Renal pelvis (tissue), 4 donors: ENCODE measurements around the gene COL6A3. TPM values are rescaled to one million over a fixed set of nuclear protein-coding genes. Genes with fewer than 3 reads are reported as not detected.

Experiments used
- DNase-seq: peaks from one replicate; pipeline ENCODE4 v3.0.0-alpha.2; 2013
- polyA plus RNA-seq, 3 donors: library from polyadenylated mRNA; unstranded; fragments of 120-200 nt; gene quantifications; one replicate each; pipeline ENCODE4 v1.2.1, GENCODE V29; 2013; ENCODE audit not compliant: insufficient read length in 3 of 3

COL6A3 gene
- polyA plus RNA-seq, 3 donors: 184 to 262 (median 257) TPM

DNA sequence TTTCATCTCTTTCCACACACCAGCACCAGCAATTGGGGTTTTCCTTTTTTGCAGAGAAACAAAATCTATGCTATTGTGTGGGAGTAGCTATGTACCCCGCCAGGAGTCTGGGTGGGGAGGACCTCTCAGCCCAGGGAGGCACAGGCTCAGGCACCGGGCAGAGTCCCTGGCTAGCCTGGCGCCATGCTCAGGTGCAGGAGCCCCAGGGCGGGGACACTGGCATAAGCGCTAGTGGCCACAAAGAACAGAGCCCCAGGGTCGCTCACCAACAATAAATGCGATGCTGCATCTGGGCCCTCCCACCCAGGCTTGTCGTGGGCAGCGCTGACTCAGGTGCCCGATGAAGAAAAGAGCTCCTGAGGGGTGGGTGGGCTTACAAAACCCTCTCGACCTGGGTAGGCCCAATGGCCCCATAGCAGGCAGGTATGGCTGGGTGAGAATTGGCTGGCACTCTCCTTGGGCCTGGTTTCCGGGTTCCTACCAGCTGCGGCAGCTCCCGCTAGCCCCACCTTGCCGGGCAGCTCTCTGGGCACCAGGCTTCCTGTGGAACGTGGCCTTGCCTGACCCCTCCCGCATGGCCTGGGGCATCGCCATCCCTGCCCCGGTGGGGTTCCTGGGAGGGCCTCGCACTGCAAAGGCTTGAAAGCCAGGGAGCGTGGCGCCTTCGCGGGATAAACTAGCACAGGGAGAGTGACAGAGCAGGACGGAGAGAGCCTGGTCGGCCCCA is 31.8 kb upstream of the COL6A3 start:
- DNase-seq: no peak

DNA sequence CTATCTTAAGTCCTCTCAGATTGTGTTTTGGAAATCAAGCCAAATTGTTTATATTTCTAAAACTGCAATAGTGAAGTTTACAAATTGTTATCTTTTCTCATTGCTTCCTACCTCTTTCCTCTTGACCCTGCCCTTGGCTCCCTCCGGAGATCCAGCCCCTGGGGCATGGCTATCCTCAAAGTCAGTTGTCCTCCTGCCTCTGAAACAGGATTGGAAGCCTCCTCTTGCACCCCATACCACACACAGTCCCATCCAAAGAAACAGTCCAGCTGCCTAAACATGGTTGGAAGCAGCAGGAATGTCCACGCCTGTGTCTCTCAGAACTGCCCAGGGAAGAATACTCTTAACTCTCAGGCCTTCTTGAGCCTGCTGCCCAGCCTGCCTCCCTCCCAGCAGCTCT is 30.1 kb upstream of the COL6A3 start:
- no peak for DNase-seq

DNA sequence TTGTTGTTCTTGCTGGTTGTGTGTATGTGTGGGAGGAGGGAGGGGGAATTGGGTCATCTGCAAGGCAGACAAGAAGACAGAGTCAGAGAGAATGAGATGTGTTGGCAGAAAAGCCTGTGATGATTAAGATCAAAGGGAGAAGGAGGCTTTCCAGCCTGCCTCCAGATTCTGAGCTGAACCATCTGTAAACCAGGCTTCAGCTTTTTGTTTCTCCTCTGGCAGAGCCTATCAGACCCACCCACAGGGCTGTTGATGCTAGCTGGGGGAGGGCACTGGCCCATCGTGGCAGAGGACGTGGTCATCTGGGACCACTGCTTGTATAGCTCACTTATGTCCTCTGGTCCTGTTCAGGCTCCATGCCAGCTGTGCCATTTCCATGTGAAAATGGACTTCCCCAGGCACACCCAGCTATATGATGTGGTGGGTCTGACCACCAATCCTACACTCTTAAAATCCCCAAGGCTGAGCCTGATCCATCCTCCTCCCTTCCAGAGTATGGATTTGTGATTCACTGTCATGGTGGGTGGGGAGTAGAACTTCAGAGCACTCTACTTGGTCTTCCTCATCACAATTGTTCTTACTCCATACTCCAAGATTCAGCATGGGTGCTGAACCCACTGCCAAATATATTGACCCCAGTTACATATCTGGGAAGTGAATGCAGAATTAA is 27.8 kb upstream of the COL6A3 start:
- no peak for DNase-seq

DNA sequence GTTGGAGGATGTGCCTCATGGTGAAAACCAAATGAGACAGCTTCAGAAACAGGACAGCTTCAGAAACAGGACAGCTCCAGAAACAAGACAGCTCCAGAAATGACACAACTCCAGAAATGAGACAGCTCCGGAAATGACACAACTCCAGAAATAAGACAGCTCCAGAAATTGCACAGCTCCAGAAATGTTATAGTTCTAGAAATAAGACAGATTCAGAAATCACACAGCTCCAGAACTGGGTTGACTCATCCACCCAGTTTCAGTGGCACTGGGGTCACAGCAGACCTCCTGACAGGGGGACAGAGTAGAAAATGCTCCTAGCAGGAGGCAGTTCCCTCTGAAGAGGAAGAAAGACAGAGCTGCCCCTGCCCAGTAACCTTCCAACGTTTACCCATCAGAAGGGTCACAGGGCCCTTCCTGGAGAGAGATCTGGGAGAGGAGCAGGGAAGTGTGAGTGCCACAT is 26.9 kb upstream of the COL6A3 start:
- no peak for DNase-seq

DNA sequence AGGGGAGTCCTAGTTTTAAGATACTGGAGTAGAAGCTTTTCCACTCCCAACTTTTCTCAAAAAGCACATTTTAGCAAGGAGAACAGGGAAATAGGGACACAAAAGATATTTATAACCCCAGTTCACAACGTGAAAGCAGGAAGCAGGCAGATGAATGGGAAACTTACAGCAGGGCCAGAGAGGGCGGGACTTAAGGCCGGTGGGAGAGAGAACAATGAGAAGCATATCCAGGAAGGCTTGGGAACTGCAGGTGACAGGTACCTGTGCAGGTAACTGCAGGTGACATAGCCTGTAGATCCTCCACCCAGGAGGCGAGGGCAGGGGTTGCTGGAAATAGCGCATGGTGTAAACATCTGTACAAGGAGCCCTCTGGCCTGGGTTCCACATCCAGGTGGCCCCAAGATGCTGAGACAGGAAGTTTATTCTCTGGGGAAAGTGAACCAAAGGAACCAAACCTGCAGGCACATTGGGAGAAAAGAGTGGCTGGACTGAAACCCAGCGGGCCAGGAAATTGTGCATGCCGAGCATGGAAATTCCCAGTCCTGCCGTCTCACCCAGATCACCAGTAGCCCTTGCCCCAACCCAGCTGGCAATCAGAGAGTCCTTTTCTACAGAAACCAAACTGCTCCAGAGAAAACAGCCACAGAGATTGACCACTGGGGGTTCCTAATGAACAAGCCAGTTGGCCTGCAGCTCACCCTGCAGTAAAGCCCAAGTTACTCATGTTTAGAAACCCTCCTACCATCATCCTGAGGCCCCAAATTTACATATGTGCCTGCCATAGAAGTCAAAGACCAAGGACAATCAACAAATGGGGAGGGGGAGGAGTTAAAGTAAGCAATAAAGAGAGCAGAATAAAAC is 24.3 kb upstream of the COL6A3 start:
- DNase-seq: no peak

DNA sequence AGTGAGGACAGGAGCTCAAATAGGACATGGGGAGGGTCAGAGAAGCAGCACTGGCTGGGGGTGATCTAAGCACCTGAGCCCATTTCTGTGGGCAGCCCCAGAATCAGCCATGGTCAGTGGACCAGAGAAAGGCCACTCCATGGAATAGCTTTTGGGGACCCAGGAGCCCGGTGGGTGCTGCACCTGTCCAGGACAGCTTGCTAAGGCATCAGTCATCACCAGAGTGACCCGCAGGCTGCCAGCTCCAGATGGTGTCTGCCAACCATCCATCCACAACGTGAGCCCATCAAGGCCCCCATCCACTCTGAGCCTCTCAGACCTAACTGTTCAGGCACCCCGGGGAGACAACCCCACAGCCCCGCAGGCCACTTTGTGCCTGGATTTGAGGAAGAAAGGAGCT is 23.6 kb upstream of the COL6A3 start:
- no peak for DNase-seq

DNA sequence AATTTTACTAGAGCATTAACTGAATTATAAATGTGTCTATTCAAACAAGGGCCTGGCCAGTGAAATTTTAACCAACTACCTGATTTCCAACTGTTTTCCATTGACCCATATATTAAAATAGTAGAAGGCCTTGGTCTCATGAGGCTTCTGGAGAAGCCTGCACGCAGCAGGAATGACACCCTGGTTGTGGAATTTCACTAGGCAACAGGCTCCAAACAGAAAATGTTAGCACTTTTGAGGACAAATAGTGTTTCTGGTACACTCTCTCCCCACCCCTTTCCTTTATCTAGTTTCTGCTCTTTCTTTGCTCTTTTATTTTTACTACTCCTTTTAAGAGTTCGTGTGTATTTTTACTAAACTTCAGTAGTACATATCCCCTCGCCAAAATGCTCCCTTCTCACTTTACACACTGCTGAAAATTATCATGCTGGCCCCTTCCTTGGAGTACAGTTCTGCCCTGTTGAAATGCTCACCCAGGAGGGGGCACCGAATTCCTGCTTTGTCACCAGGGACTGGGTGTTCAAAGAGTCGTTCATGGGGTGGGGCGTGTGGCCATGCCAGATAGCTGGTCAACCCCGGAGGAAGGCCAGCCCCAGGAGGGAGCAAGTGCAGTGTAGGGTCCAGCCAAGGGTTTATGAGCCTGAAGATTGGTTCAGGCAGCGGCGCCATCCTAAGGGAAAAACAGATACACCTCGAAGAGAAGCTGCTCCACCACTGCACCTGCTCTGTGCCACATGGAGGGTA is 22.1 kb upstream of the COL6A3 start:
- no peak for DNase-seq

DNA sequence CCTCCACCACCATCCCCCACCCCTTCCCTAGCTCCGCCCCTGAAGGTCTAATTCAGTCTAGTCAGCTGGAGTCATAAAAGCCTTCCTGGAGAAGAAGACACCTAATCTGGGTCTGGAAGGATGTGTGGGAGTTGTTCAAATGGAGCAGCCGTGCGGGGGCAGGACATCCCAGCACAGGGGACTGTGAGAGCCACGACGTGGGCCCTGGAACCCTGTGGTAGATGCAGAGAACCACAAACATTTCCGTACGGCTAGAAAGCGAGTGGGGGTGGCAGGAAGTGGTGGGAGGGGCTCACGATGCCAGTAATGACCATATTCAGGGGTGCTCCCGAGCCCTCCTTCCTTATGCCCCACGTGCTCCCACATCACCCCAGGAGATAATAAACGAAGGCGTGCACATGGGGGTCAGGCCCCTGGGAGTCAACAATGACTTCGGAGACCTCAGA is 20.9 kb upstream of the COL6A3 start:
- peak; percentile 86 for DNase-seq

DNA sequence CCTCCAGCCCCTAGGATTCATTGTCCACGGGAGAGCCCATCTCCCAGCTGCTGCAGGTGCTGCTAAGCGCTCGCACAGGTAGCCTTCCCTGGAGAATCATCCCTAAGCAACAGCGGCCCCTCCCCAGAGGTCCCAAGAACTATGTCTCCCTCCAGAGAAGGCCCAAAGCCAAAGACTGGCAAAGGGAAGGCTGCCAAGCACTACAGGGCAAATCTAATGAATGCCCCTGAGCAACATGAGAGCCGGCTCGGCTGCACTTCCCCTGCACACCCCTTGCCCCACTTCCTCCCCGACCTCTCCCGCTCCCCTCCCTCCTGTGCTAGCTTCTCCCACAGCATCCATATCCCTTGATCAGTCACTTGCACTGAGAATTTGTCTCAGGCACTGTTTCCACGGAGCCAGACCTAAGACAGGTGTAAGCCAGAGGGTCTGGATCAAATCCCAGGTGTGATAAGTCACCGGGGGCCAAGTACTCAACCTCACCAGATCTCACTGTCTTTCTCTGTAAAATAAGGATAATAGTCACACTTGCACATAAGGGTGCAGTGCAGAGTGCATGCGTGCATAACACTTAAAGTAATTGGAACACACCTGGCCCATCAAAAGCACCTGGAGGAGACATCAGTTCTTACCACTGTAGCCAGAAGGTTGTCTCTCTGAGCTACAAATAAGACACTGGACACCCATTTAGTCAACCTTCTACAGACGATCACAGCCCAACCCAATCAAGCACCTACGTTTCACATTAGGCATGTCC is 20.1 kb upstream of the COL6A3 start:
- DNase-seq: no peak

DNA sequence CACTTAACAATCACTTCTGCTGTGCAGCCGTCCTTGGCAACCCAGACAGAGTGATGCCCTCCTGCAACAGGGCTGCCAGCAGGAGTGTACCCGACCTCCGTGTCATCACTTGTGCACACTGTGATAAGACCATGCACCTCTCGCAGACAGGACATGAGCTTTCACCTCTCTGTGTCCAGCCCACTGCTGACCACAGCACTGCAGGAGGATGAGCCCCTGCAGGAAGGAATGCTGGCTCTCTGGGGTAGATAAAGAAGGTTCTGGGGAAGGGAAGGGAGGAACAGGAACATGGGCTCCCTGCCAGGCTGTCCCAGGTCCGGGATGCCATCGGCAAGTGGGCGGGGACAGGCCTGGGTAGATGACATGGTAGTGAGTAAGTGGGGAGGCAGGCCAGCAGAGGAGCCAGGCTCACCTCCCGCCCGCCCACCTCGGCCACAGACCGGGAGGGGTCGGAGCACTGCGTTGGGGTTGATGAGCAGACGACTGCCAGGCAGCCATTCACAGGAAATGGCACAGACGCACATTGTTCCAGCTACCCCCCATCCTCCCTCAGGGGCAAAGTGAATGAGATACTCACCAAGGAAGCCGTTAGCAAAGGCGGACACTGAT is 18.6 kb upstream of the COL6A3 start:
- DNase-seq: no peak

DNA sequence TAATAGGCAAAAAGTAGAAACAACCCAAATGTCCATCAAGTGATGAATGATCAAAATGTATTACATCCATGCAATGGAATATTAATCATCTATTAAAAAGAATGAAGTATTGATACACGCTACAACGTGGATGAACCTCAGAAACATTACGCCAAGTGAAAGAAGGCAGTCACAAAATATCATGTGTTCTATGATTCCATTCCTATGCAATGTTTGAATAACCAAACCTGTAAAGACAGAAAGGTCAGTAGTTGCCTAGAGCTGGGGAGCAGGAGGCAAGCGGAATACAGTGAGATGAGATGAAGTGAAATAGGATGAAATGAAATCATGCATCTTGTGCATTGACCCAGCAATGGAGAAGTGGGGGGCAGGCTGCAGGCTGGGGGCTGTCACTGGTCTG is 17.9 kb upstream of the COL6A3 start:
- DNase-seq: no peak

DNA sequence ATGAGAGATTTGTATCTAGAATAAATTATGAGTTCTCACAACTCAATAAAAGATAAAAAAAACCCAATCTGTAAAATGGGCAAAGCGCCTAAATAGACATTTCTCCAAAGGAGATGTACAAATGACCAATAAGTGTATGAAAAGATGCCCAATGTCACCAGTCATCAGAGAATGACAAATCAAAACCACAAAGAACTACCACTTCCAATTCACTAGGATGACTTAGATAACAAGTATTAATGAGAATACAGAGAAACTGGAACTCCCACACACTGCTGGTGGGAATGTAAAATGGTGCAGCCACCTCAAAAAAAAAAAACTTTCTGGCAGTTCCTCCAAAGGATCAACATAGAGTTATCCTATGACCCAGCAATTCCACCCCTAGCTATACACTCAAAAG is 17.4 kb upstream of the COL6A3 start:
- no peak for DNase-seq

DNA sequence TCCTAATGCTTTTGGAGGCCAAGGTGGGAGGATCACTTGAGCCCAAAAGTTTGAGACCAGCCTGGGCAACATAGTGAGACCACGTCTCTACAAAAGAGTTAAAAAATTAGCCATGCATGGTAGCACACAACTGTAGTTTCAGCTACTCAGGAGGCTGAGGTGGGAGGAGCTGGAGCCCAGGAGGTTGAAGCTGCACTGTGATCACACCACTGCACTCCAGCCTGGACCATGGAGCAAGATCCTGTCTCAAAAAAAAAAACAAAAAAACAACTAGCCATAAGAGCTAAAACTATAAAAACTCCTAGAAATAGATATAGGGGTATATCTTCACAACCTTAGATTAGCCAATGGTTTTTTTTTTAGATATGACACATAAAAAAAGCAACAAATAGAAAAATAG is 16.9 kb upstream of the COL6A3 start:
- no peak for DNase-seq

DNA sequence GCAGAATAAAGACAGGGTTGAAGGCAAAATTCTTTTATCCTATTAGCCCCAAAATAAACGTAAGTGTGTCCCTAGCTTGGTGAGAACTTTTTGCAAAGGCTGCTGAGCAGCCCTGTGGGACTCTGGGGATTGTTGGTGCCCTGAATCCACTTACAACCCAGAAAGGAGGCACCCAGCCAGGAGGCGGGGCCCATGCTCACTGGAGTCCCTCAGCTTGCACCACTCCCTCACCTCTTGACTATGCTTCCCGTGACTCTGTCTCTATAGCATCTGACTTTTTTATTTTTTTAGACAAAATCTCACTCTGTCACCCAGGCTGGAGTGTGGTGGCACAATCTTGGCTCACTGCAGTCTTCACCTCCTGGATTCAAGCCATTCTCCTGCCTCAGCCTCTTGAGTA is 15.8 kb upstream of the COL6A3 start:
- DNase-seq: no peak

DNA sequence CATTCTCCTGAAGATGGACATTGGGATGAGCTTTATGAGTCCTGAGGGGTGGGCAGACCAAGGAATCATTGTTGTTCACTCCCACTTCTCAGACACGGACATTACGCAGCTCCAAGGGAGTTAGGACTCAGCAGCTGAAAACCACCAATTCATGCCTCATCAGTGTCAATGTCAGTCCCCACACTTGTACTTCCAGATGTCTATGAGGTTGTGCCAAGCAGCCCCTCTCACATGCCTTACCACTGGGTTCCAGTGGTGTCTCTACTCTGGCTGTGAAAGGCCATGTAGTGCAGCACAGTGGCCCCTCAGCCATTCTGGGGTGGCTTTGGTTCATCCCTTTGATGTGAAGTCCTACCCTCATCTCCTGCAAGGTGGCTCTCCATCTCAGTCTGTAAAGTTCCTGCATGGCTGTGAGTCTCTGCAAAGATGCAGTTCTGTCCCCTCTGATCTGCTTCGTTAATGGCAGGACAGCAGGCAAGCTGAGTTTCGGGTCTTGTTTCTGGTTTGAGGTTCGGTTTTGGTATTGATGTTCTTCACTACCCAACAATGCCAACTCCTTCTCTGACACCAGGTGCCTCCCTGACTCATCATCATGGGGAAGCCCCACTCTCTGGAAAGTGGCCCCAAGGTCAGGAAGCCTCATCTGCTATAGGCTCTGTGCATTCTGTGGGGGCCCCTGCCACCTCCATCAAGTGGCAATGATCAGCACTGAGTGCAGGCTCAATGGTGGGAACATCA is 14.0 kb upstream of the COL6A3 start:
- DNase-seq: no peak

DNA sequence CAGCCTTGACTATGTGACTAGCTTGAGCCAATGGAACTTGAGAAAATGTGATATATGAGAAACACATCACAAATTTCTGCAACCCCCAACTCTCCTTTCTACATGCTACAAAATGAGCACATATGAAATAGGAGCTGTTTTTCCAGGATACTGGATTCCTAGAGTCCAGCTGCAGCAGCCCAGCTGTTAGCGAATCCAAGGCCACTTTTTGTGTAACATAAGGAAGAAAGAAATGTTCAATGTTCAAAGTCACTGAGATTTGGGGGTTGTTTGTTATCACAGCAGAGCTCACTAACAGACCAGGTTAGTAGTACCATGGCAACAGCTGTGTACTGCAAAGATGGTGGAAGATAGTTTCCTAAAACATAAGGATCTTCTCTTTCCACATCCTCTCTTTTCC is 12.6 kb upstream of the COL6A3 start:
- DNase-seq: no peak

DNA sequence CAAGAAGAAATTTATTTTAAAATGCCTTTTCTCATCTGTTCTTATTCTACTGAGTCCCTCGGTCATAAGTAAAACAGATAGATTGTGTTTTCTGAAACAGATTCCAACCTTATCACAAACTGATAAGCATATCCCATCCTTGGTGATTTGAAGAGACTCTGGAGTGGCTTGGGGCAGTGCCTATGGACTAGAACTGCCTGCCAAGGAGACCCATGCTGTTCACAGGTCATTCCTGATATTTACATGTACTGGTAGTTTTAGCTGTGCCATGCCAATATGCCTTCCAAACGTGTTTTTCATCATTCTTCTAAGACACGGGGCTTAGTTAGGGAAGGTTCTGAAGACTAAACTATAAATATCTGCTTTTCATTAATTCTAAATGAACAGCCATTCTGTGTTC is 11.4 kb upstream of the COL6A3 start:
- no peak for DNase-seq

DNA sequence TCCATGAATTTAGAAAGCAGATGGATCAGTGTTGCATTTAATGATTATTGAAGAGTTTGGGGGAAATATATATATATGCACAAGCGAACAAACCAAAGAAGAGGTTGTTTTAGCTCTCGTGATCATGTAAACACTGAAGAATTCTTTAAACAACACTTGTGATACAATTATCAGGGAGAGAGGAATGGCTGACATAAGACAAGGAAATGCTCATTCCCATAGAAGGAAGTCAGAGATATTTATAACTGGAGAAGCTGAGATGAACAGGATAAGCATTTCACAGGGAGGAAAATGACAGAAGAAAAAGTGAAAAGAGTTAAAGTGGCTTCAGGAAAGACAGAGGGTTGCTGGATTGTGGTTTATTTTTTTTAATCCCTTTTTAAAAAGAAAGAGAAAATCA is 10.6 kb upstream of the COL6A3 start:
- DNase-seq: no peak

DNA sequence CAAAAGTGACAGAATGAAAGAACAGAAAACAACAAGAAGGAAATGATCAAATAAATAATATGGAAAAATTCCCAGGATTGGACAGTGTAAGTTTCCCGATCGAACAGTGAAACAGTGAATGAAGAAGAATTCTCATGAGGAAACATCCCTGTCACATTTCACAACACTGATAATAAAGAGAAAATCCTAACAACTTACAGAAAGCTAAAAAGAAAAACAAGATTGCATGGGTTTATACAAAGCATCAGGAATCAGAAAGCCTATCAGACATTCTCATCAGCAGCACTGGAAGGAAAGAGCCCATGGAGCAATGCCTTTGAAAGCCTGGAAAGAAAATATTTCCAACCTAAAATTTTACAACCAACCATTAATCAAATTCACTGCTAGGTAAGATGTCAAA is 9.9 kb upstream of the COL6A3 start:
- no peak for DNase-seq

DNA sequence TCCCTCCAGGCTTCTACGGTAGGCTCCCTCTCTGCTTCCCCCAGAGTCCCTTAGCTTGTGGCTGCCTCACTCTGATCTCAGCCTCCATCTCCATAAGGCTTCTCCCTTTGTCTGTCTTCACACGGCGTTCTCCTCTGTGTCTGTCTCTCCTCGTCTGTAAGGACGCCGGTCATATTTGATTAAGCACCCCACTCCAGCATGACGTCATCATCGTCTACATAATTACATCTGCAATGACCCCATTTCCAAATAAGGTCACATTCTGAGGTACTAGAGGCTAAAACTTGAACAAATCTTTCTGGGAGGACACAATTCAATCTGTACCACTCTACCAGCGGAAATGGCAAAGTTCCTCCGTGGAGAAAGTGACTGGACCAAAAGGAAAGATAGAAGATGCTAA is 8.3 kb upstream of the COL6A3 start:
- DNase-seq: no peak
